A549 (cell line): ENCODE data around the gene POLE2. TPM values are rescaled to one million over a fixed set of nuclear protein-coding genes. Genes with fewer than 3 reads are reported as not detected.

Experiments used
- ATAC-seq, 2 experiments: fragments of 200-7000 bp in 1 of 2; fragments of >200 bp in 1 of 2; cut with Nextera tagmentation in 1 of 2; cut with Tn5 transposase in 1 of 2; 3 replicates each; pipeline versions ENCODE4 v1.8.0 to v1.9.1; 2018 to 2020; ENCODE audit warnings: mild to moderate bottlenecking in 1 of 2, moderate library complexity in 1 of 2
- CTCF ChIA-PET: fragments of 300-600 bp; sonication (Branson Sonifier 250); formaldehyde crosslinking; extraction: SDS; loops from one replicate; lab custom pipeline; 2021; ENCODE audit warnings: antibody characterized with exemption, inconsistent platforms; lab: Yijun Ruan, JAX
- POLR2A ChIA-PET: fragments of 350-600 bp; formaldehyde crosslinking; extraction: SDS; loops from one replicate; lab custom pipeline; 2021; ENCODE audit warnings: antibody characterized with exemption, inconsistent platforms; lab: Yijun Ruan, JAX
- DNase-seq, 2 experiments: peaks; one replicate each; pipeline versions ENCODE4 v3.0.0 to v3.0.0-alpha.2; 2011 to 2016; ENCODE audit warnings: low read depth in 1 of 2, low spot score in 1 of 2
- FAIRE-seq: peaks from 2 replicates; lab custom pipeline; 2011; peaks lifted over from hg19 to GRCh38; lab: Jason Lieb, UNC
- H3K27ac ChIP-seq, 2 experiments: fragments of >200 bp; sonication (Bioruptor Twin); formaldehyde crosslinking; 3 replicates each; pipeline ENCODE4 v1.5.1; 2016 to 2017
- H3K4me1 ChIP-seq: fragments of >200 bp; sonication (Bioruptor Twin); formaldehyde crosslinking; 3 replicates; pipeline ENCODE4 v1.6.1; 2016
- H3K4me2 ChIP-seq: fragments of >200 bp; sonication (Bioruptor Twin); formaldehyde crosslinking; 3 replicates; pipeline ENCODE4 v1.6.1; 2016
- H3K4me3 ChIP-seq: fragments of >200 bp; sonication (Bioruptor Twin); formaldehyde crosslinking; 3 replicates; pipeline ENCODE4 v1.5.1; 2016
- H3K9me3 ChIP-seq: fragments of >200 bp; sonication (Bioruptor Twin); formaldehyde crosslinking; 3 replicates; pipeline ENCODE4 v1.6.1; 2016
- CHD2 ChIP-seq: fragments of 150-350 bp; IDR thresholded peaks from 2 replicates; pipeline ENCODE4 v1.6.1; 2014; ENCODE audit warnings: low read length; ENCODE audit not compliant: partially characterized antibody
- EHMT2 ChIP-seq: fragments of 200-600 bp; sonication (generic); IDR thresholded peaks from 2 replicates; pipeline ENCODE4 v1.6.1; 2016; ENCODE audit warnings: antibody characterized with exemption, low read depth, mild to moderate bottlenecking, moderate library complexity
- FOSB ChIP-seq: fragments of 250-450 bp; sonication (Bioruptor Pico); IDR thresholded peaks from 2 replicates; pipeline ENCODE4 v1.5.0; 2020; ENCODE audit warnings: mild to moderate bottlenecking, moderate library complexity
- GATA3 ChIP-seq: IDR thresholded peaks from 2 replicates; pipeline ENCODE4 v1.6.1; 2012; ENCODE audit warnings: borderline replicate concordance
- HDAC2 ChIP-seq: fragments of 200-600 bp; sonication (generic); IDR thresholded peaks from 2 replicates; pipeline ENCODE4 v1.6.1; 2016
- HOXB13 ChIP-seq: fragments of 250-450 bp; sonication (Bioruptor Pico); IDR thresholded peaks from 2 replicates; pipeline ENCODE4 v1.5.0; 2020; ENCODE audit warnings: low read depth, mild to moderate bottlenecking, moderate library complexity
- JUNB ChIP-seq: fragments of >200 bp; sonication (Bioruptor Twin); formaldehyde crosslinking; IDR thresholded peaks from 2 replicates; pipeline ENCODE4 v1.6.1; 2016
- KDM1A ChIP-seq: fragments of 200-600 bp; sonication (generic); IDR thresholded peaks from 2 replicates; pipeline ENCODE4 v1.6.1; 2016; ENCODE audit warnings: low read depth, mild to moderate bottlenecking
- MAZ ChIP-seq: fragments of 150-350 bp; IDR thresholded peaks from 2 replicates; pipeline ENCODE4 v1.6.1; 2014; ENCODE audit warnings: antibody characterized with exemption, low read depth, low read length, borderline replicate concordance
- NPAS2 ChIP-seq: fragments of 250-450 bp; sonication (Bioruptor Pico); IDR thresholded peaks from 2 replicates; pipeline ENCODE4 v1.8.0; 2022; ENCODE audit warnings: mild to moderate bottlenecking, moderate library complexity, borderline replicate concordance
- SMC3 ChIP-seq: fragments of >200 bp; sonication (Bioruptor Twin); formaldehyde crosslinking; IDR thresholded peaks from 3 replicates; pipeline ENCODE4 v1.6.1; 2018; ENCODE audit warnings: inconsistent platforms
- TP53 ChIP-seq: fragments of 250-450 bp; sonication (Bioruptor Pico); IDR thresholded peaks from 2 replicates; pipeline ENCODE4 v1.5.0; 2021; ENCODE audit warnings: mild to moderate bottlenecking, moderate library complexity
- ZSCAN20 ChIP-seq: fragments of 250-450 bp; sonication (Bioruptor Pico); IDR thresholded peaks from 2 replicates; pipeline ENCODE4 v1.8.0; 2022; ENCODE audit warnings: mild to moderate bottlenecking, moderate library complexity
- WGBS: methylation state at CpG from one replicate; pipeline ENCODE4 v1.1.6; 2017; ENCODE audit errors: missing lambda C conversion rate; 5-methylcytosine and 5-hydroxymethylcytosine counted together
- polyA plus RNA-seq, 4 experiments: library from polyadenylated mRNA; depleted of rRNA in 3 of 4; stranded (reverse); fragments of >200 nt; fragmentation: RNase III in 1 of 4; extraction: RNeasy Plus Mini Kit Qiagen cat#74134 plus additional on column Dnase treatment in 1 of 4; gene quantifications; 2 replicates in 3 of 4; 3 replicates in 1 of 4; pipeline ENCODE4 v1.2.3, GENCODE V29; 2011 to 2017
- TF ChIP-seq, protein P1 (sequence below): fragments of 200-600 bp; sonication (generic); IDR thresholded peaks from 2 replicates; pipeline ENCODE4 v1.6.1; 2016; ENCODE audit warnings: antibody characterized with exemption, mild to moderate bottlenecking, moderate library complexity
- TF ChIP-seq, protein P2 (sequence below): IDR thresholded peaks from 2 replicates; pipeline ENCODE4 v1.6.1; 2012
- TF ChIP-seq, protein P3 (sequence below): fragments of >200 bp; sonication (Bioruptor Twin); formaldehyde crosslinking; IDR thresholded peaks from 3 replicates; pipeline ENCODE4 v1.6.1; 2016

POLE2 gene
- polyA plus RNA-seq, 2 of the 4 experiments (the other 2 are of a cell fraction) = 20.2 to 28.1 TPM

DNA sequence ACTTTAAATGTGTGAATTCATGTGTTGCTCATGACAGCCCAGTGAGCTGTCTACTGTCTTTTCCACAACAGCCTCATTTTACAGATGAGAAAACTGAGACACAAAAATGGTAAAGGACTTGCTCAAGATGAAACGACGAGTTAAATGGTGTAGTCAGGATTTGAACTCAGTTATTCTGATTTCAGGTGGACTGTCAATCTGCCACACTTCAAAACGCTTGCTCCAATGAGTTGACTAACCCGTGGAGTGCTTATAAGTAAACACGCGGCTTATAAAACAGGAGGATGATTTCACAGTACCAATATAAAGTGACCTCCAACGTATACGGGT lies 652 bp upstream of the POLE2 start:
- 89% methylated on average over 8 of the region's 8 CpGs for WGBS
- ATAC-seq (no peak), DNase-seq (peak in 1 of 2 experiments; percentile 6), FAIRE-seq (no peak)
- ChIA-PET CTCF (interaction anchor here (0.9 to 2.8 kb wide), 4 partner anchors 11 to 79 kb away, joined by 3 to 15 read pairs (median 7); partner anchors contain the start of gene KLHDC2), POLR2A (interaction anchor here (1.3 to 1.5 kb wide), 4 partner anchors 54 to 102 kb away, joined by 6 to 26 read pairs (median 10); partner anchors contain the start of genes DNAAF2, KLHDC2, MGAT2 and RPL36AL)
- H3K4me3 ChIP-seq = no peak overlapping the region
- H3K27ac ChIP-seq = peak overlapping the region; percentile 88 to 90
- H3K4me2 ChIP-seq = peak overlapping the region; percentile 83; the same call in 2 of the 3 replicates
- peaks cover 20% of the 10 kb centered on the region; the same call in 1 of the 3 replicates for H3K4me1 ChIP-seq
- TF ChIP-seq KDM1A = peak; percentile 9; the same call in 1 of the 2 replicates
- no peak for TF ChIP-seq FOSB (CRISPR knock-in tag)
- peak; percentile 72; the same call in 1 of the 2 replicates for TF ChIP-seq HDAC2
- H3K9me3 ChIP-seq = no peaks in the 10 kb centered on the region

DNA sequence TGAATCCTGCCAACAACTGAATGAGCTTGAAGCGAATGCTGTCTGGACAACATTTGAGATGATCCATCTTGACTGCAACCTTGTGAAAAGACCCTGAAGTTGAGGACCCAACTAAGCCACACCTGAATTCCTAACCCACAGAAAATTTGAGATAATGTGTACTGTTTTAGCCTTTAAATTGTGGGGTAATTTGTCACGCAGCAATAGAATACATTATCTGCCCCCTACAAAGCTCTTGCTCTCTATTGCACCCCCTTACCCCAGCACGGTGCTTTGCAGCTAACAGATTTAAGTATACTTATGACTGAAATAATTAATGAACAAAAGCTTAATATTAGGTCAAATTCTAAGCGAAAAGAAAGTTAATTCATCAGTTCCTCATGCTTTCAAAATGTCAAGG lies 1.6 kb downstream of the POLE2 start:
- H3K4me3 ChIP-seq = no peak overlapping the region
- FAIRE-seq = no peak
- TF ChIP-seq SMC3 (no peak), NPAS2 (CRISPR knock-in tag) (no peak), GATA3 (no peak), CHD2 (no peak), JUNB (no peak), HOXB13 (no peak), EHMT2 (no peak), TP53 (CRISPR knock-in tag) (no peak)
- TF ChIP-seq, protein P1, sequence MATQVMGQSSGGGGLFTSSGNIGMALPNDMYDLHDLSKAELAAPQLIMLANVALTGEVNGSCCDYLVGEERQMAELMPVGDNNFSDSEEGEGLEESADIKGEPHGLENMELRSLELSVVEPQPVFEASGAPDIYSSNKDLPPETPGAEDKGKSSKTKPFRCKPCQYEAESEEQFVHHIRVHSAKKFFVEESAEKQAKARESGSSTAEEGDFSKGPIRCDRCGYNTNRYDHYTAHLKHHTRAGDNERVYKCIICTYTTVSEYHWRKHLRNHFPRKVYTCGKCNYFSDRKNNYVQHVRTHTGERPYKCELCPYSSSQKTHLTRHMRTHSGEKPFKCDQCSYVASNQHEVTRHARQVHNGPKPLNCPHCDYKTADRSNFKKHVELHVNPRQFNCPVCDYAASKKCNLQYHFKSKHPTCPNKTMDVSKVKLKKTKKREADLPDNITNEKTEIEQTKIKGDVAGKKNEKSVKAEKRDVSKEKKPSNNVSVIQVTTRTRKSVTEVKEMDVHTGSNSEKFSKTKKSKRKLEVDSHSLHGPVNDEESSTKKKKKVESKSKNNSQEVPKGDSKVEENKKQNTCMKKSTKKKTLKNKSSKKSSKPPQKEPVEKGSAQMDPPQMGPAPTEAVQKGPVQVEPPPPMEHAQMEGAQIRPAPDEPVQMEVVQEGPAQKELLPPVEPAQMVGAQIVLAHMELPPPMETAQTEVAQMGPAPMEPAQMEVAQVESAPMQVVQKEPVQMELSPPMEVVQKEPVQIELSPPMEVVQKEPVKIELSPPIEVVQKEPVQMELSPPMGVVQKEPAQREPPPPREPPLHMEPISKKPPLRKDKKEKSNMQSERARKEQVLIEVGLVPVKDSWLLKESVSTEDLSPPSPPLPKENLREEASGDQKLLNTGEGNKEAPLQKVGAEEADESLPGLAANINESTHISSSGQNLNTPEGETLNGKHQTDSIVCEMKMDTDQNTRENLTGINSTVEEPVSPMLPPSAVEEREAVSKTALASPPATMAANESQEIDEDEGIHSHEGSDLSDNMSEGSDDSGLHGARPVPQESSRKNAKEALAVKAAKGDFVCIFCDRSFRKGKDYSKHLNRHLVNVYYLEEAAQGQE = no peak
- TF ChIP-seq, protein P2, sequence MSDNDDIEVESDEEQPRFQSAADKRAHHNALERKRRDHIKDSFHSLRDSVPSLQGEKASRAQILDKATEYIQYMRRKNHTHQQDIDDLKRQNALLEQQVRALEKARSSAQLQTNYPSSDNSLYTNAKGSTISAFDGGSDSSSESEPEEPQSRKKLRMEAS = no peak
- TF ChIP-seq, protein P3, sequence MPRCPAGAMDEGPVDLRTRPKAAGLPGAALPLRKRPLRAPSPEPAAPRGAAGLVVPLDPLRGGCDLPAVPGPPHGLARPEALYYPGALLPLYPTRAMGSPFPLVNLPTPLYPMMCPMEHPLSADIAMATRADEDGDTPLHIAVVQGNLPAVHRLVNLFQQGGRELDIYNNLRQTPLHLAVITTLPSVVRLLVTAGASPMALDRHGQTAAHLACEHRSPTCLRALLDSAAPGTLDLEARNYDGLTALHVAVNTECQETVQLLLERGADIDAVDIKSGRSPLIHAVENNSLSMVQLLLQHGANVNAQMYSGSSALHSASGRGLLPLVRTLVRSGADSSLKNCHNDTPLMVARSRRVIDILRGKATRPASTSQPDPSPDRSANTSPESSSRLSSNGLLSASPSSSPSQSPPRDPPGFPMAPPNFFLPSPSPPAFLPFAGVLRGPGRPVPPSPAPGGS = no peak
- TF ChIP-seq, all 56 proteins: peak for 0
- ATAC-seq (no peak), DNase-seq (no peak)
- ChIA-PET POLR2A (no interaction called here), CTCF (interaction anchor here (1.0 to 2.8 kb wide), 3 partner anchors 9 to 80 kb away, joined by 4 to 15 read pairs (median 5); partner anchors contain the start of gene DNAAF2)
- peaks cover 9% of the 10 kb centered on the region; the same call in 1 of the 3 replicates for H3K4me1 ChIP-seq
- H3K27ac ChIP-seq = no peak overlapping the region
- WGBS = 88% methylated on average over 4 of the region's 4 CpGs
- no peak overlapping the region for H3K4me2 ChIP-seq
- no peaks in the 10 kb centered on the region for H3K9me3 ChIP-seq

DNA sequence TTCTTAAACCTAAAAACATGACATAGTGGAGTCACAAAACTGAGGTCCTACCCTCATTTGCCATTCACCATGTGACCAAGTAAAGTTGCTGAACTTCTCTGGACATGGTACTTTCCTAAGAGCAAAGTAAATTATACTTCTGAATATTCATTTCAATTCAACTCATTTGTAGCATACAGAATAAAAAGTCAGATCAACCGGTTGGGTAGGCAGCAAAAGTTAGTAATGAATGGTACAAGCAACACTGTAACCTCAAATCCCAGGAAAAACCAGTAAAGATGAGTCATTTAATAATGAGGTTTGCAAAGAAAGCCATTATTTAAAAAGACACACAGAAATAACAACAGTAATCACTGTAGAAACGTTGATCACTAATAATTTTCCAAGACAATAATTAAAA lies 8.7 kb downstream of the POLE2 start:
- FAIRE-seq = no peak
- H3K4me3 ChIP-seq = no peak overlapping the region
- no peak for ATAC-seq
- no peak for DNase-seq
- H3K4me2 ChIP-seq = no peak overlapping the region
- ChIA-PET POLR2A (no interaction called here), CTCF (no interaction called here)
- no peaks in the 10 kb centered on the region for H3K4me1 ChIP-seq
- H3K9me3 ChIP-seq = no peaks in the 10 kb centered on the region
- no peak overlapping the region for H3K27ac ChIP-seq
- 55% methylated on average over 2 of the region's 2 CpGs for WGBS
- TF ChIP-seq ZSCAN20 (CRISPR knock-in tag) = no peak
- TF ChIP-seq NPAS2 (CRISPR knock-in tag) = no peak
- TF ChIP-seq MAZ = no peak
